CD4-positive, alpha-beta T cell (primary cell): Measurements from ENCODE around the gene OPA3. TPM values are rescaled to one million over a fixed set of nuclear protein-coding genes. Genes with fewer than 3 reads are reported as not detected.

Source experiments
- ATAC-seq: fragments of 200-7000 bp; cut with Tn5 transposase; one replicate; pipeline ENCODE4 v1.10.0; 2022; ENCODE audit warnings: mild to moderate bottlenecking; ENCODE audit not compliant: poor library complexity
- CTCF ChIA-PET: fragments of 350-600 bp; sonication (Branson Sonifier 250); formaldehyde crosslinking; loops from one replicate; lab custom pipeline; 2021; ENCODE audit warnings: antibody characterized with exemption, inconsistent platforms; lab: Charles Lee
- POLR2A ChIA-PET: fragments of 350-600 bp; sonication (Branson Sonifier 250); formaldehyde crosslinking; loops from one replicate; lab custom pipeline; 2021; ENCODE audit warnings: antibody characterized with exemption, inconsistent platforms; lab: Charles Lee
- DNase-seq, 14 experiments: peaks; one replicate each; pipeline ENCODE4 v3.0.0-alpha.2; 2013 to 2020; ENCODE audit warnings: mixed read lengths in 2 of 14
- H3K27ac ChIP-seq, 2 donors: one replicate each; pipeline versions ENCODE4 v1.5.1 to v1.7.0; 2013; ENCODE audit warnings: low read length in 2 of 2, low read depth in 1 of 2, mild to moderate bottlenecking in 1 of 2
- H3K27me3 ChIP-seq, 2 experiments: 1 replicate in 1 of 2; 2 replicates in 1 of 2; pipeline versions ENCODE4 v1.6.1 to v1.7.0; 2013; ENCODE audit warnings: low read length in 2 of 2, control low read depth in 1 of 2, mild to moderate bottlenecking in 1 of 2, moderate library complexity in 1 of 2; ENCODE audit not compliant: insufficient read depth in 2 of 2, control insufficient read depth in 1 of 2
- H3K36me3 ChIP-seq: one replicate; pipeline ENCODE4 v1.6.1; 2013; ENCODE audit warnings: low read length, control low read depth; ENCODE audit not compliant: insufficient read depth
- H3K4me1 ChIP-seq: one replicate; pipeline ENCODE4 v1.6.1; 2013; ENCODE audit warnings: low read length, control low read depth; ENCODE audit not compliant: insufficient read depth
- H3K4me3 ChIP-seq: one replicate; pipeline ENCODE4 v1.5.1; 2013; ENCODE audit warnings: mild to moderate bottlenecking, low read length, moderate library complexity
- H3K9me3 ChIP-seq, 2 experiments: 1 replicate in 1 of 2; 2 replicates in 1 of 2; pipeline versions ENCODE4 v1.6.1 to v1.7.0; 2013; ENCODE audit warnings: low read length in 2 of 2, mild to moderate bottlenecking in 2 of 2, control low read depth in 1 of 2, moderate library complexity in 1 of 2; ENCODE audit not compliant: control insufficient read depth in 1 of 2, insufficient read depth in 1 of 2
- H3K27ac Mint-ChIP-seq: one replicate; pipeline ENCODE4 v1.8.0; 2020; ENCODE audit warnings: mixed read lengths
- H3K27me3 Mint-ChIP-seq: one replicate; pipeline ENCODE4 v1.8.0; 2021; ENCODE audit warnings: mixed read lengths
- H3K36me3 Mint-ChIP-seq: one replicate; pipeline ENCODE4 v1.8.0; 2021; ENCODE audit warnings: low read depth, mixed read lengths
- H3K4me1 Mint-ChIP-seq: one replicate; pipeline ENCODE4 v1.8.0; 2021; ENCODE audit warnings: low read depth, mixed read lengths
- H3K4me3 Mint-ChIP-seq: one replicate; pipeline ENCODE4 v1.8.0; 2020; ENCODE audit warnings: mild to moderate bottlenecking, mixed read lengths
- H3K9me3 Mint-ChIP-seq: one replicate; pipeline ENCODE4 v1.8.0; 2020; ENCODE audit warnings: mixed read lengths
- intact Hi-C, 2 experiments: fragments of 100-400 bp; cut with DNase I in 1 of 2; cut with micrococcal nuclease in 1 of 2; formaldehyde crosslinking; loops; one replicate each; pipeline versions ENCODE4 v1.15.1 to v1.9.0; 2023 to 2025; cut with DNase I, micrococcal nuclease
- total RNA-seq, 174 experiments: library from RNA in 2 of 174; stranded (reverse) in 2 of 174; gene quantifications; one replicate each; pipeline ENCODE4 v1.2.3 and lab custom pipeline; 2021 to 2026
- TF ChIP-seq, protein P1 (sequence below): fragments of 200-600 bp; IDR thresholded peaks from one replicate; pipeline ENCODE4 v1.8.0; 2022; ENCODE audit warnings: antibody characterized with exemption, mild to moderate bottlenecking

OPA3 gene
- total RNA-seq, 2 experiments from 2014 or later: 3.1 to 3.2 TPM

DNA sequence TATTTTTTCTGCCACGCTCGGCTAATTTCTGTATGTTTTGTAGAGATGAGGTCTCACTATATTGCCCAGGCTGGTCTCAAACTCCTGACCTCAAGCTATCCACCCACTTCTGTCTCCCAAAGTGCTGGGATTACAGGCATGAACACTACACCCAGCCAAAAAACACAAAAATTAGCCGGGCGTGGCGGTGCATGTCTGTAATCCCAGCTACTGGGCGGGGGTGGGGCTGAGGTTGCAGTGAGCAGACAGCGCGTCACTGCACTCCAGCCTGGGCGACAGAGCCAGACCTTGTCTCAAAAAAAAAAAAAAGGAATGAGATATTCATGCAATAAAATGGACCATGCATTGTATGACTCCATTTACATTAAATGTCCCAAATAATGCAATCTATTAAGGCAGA lies 45.1 kb downstream of the OPA3 start:
- POLR2A ChIA-PET: no interaction called here

DNA sequence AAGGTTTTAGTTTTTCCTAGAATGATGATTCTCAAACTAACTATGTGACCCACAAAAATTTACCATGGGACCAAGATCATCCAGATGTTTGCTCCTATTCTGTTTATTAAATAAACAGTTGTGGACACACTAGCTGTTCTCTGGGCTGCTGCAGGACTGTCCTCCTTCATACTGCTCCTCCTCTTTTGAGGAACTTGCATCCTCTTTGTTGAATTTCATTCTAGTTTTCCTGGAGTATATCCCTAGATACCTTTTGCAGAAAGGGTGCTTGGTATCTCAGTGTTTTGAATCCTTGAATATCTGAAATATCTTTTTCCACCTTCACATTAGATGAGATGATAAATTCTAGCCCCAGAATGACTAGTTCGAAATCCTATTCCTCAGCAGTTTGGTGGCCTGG lies 53.3 kb downstream of the OPA3 start:
- ChIA-PET CTCF (no interaction called here), POLR2A (no interaction called here)
- Mint-ChIP-seq H3K36me3 (peaks cover 16% of the 10 kb centered on the region), H3K27ac (no peak overlapping the region), H3K27me3 (no peaks in the 10 kb centered on the region), H3K4me1 (peaks cover 16% of the 10 kb centered on the region), H3K4me3 (no peak overlapping the region), H3K9me3 (no peaks in the 10 kb centered on the region)
- H3K9me3 ChIP-seq: peaks cover 0 to 7% of the 10 kb centered on the region in 2 experiments
- H3K27ac ChIP-seq: no peak overlapping the region
- H3K27me3 ChIP-seq: no peaks in the 10 kb centered on the region
- H3K4me1 ChIP-seq: peaks cover 13% of the 10 kb centered on the region
- DNase-seq (no peak), ATAC-seq (no peak)
- no peak overlapping the region for H3K4me3 ChIP-seq
- intact Hi-C loops: no loop called here
- TF ChIP-seq, protein P1, sequence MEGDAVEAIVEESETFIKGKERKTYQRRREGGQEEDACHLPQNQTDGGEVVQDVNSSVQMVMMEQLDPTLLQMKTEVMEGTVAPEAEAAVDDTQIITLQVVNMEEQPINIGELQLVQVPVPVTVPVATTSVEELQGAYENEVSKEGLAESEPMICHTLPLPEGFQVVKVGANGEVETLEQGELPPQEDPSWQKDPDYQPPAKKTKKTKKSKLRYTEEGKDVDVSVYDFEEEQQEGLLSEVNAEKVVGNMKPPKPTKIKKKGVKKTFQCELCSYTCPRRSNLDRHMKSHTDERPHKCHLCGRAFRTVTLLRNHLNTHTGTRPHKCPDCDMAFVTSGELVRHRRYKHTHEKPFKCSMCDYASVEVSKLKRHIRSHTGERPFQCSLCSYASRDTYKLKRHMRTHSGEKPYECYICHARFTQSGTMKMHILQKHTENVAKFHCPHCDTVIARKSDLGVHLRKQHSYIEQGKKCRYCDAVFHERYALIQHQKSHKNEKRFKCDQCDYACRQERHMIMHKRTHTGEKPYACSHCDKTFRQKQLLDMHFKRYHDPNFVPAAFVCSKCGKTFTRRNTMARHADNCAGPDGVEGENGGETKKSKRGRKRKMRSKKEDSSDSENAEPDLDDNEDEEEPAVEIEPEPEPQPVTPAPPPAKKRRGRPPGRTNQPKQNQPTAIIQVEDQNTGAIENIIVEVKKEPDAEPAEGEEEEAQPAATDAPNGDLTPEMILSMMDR: no peak
- H3K36me3 ChIP-seq: peaks cover 9% of the 10 kb centered on the region

More for the DNA sequence above, 45.1 kb downstream of the OPA3 start:
- H3K4me3 Mint-ChIP-seq: no peak overlapping the region
- no peaks in the 10 kb centered on the region for H3K4me1 Mint-ChIP-seq
- H3K36me3 ChIP-seq: no peaks in the 10 kb centered on the region
- no peaks in the 10 kb centered on the region for H3K9me3 Mint-ChIP-seq
- no peak overlapping the region for H3K4me3 ChIP-seq
- H3K4me1 ChIP-seq: peaks cover 2% of the 10 kb centered on the region
- H3K27ac ChIP-seq: no peak overlapping the region
- no peaks in the 10 kb centered on the region for H3K27me3 ChIP-seq
- no peak overlapping the region for H3K27ac Mint-ChIP-seq
- DNase-seq (no peak), ATAC-seq (no peak)
- TF ChIP-seq, protein P1: no peak
- no peaks in the 10 kb centered on the region for H3K36me3 Mint-ChIP-seq
- H3K9me3 ChIP-seq: no peaks in the 10 kb centered on the region
- CTCF ChIA-PET: no interaction called here
- intact Hi-C loops: no loop called here
- no peaks in the 10 kb centered on the region for H3K27me3 Mint-ChIP-seq

DNA sequence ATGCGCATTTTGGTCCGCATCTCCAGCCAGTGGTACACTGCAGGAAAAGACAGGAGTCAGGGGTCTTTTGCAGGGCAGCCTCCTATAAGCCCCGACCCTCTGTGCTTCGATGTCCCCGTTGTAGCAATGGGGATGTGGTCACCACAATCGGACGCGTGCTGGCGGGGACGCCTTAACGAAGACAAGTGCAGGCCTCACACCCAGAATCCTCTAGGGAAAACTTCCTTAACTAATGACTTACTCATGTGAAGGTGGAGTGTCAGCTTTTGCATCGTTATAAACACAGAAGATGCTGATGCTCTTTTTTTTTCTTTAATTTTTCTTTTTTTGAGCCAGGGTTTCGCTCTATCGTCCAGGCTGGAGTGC lies 55.2 kb downstream of the OPA3 start:
- peaks cover 13% of the 10 kb centered on the region for H3K4me1 ChIP-seq
- H3K36me3 ChIP-seq: peaks cover 26% of the 10 kb centered on the region
- CTCF ChIA-PET: no interaction called here
- POLR2A ChIA-PET: no interaction called here
- no peaks in the 10 kb centered on the region for H3K27me3 ChIP-seq
- no peak overlapping the region for H3K27ac ChIP-seq
- peak overlapping the region; percentile 10 for H3K4me3 ChIP-seq
- DNase-seq (no peak), ATAC-seq (no peak)
- TF ChIP-seq, protein P1: no peak
- peak overlapping the region; percentile 65 for H3K4me3 Mint-ChIP-seq
- H3K4me1 Mint-ChIP-seq: peaks cover 16% of the 10 kb centered on the region
- H3K27ac Mint-ChIP-seq: no peak overlapping the region
- no peaks in the 10 kb centered on the region for H3K9me3 Mint-ChIP-seq
- no peaks in the 10 kb centered on the region for H3K27me3 Mint-ChIP-seq
- peaks cover 0 to 7% of the 10 kb centered on the region in 2 experiments for H3K9me3 ChIP-seq
- intact Hi-C loops: no loop called here
- H3K36me3 Mint-ChIP-seq: peaks cover 31% of the 10 kb centered on the region
